Left ventricle myocardium inferior (tissue), 1 donor: ENCODE measurements around the gene CPEB4. TPM values are rescaled to one million over a fixed set of nuclear protein-coding genes. Genes with fewer than 3 reads are reported as not detected.

ENCODE experiments used
- DNase-seq: peaks from one replicate; pipeline ENCODE4 v3.0.0-alpha.2; 2020
- H3K27ac ChIP-seq: fragments of 200-600 bp; replicated peaks from 2 replicates; pipeline ENCODE4 v1.8.0; 2021
- H3K27me3 ChIP-seq: fragments of 200-600 bp; 2 replicates; pipeline ENCODE4 v1.8.0; 2021; ENCODE audit warnings: low read depth
- H3K36me3 ChIP-seq: fragments of 200-600 bp; 2 replicates; pipeline ENCODE4 v1.8.0; 2021
- H3K4me1 ChIP-seq: fragments of 200-600 bp; 2 replicates; pipeline ENCODE4 v1.8.0; 2021
- H3K4me3 ChIP-seq: fragments of 200-600 bp; 2 replicates; pipeline ENCODE4 v1.8.0; 2021; ENCODE audit warnings: mild to moderate bottlenecking, moderate library complexity
- H3K9me3 ChIP-seq: fragments of 200-600 bp; replicated peaks from 2 replicates; pipeline ENCODE4 v1.8.0; 2021
- intact Hi-C: fragments of 100-400 bp; cut with micrococcal nuclease; formaldehyde crosslinking; loops from one replicate; pipeline ENCODE4 v1.11.0; 2022
- total RNA-seq: library from RNA; stranded (reverse); fragmentation: NEBNext Ultra II Directional; extraction: Animal tissue kit (Norgen Biotek cat#: 25700); gene quantifications from one replicate; pipeline ENCODE4 v1.2.1, GENCODE V29; 2021
- TF ChIP-seq, protein P1 (sequence below): fragments of 200-600 bp; IDR thresholded peaks from 2 replicates; pipeline ENCODE4 v1.8.0; 2021; ENCODE audit warnings: antibody characterized with exemption, mild to moderate bottlenecking, borderline replicate concordance
- donor health status: DM: no; HTN: yes; CAD: no; lungs with severe emphysema.

Gene CPEB4
- total RNA-seq, 1 donor from 2014 or later = 136 TPM

DNA sequence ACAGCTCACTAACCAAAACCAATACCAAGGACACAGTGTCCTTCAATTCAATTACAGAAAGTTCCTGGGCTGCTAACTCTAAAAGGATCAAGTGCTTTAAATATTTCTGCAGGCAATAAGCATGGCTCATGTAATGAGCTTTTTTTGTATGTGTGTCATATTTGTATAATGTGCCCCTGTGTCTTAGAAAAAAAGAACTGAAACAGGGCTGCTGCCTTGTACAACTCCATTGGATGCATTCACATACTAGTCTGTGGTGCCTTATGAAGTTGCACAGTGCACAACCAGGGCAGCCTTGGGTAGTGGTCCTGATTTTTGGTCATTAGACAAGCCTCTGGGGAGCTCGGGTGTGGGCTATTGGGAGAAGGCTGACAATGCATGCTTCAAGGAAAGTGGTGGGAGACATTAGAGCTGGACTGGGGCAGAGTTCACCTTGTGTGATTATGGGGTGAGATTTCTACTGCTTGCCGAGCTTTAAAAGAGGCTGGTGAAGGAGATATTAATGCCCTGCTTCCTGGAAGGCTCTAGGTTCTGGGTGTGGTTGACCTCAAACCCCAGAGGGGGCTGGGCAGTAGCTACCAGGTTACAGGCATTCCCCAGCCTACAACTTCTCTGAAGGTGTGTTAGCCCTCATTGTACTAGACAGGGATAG lies 3.6 kb upstream of the CPEB4 start:
- Histone ChIP-seq H3K4me3 (no peak overlapping the region), H3K27me3 (no peaks in the 10 kb centered on the region), H3K4me1 (peaks cover 41% of the 10 kb centered on the region), H3K9me3 (no peaks in the 10 kb centered on the region), H3K27ac (peak overlapping the region; percentile 31), H3K36me3 (no peaks in the 10 kb centered on the region)
- TF ChIP-seq, protein P1, sequence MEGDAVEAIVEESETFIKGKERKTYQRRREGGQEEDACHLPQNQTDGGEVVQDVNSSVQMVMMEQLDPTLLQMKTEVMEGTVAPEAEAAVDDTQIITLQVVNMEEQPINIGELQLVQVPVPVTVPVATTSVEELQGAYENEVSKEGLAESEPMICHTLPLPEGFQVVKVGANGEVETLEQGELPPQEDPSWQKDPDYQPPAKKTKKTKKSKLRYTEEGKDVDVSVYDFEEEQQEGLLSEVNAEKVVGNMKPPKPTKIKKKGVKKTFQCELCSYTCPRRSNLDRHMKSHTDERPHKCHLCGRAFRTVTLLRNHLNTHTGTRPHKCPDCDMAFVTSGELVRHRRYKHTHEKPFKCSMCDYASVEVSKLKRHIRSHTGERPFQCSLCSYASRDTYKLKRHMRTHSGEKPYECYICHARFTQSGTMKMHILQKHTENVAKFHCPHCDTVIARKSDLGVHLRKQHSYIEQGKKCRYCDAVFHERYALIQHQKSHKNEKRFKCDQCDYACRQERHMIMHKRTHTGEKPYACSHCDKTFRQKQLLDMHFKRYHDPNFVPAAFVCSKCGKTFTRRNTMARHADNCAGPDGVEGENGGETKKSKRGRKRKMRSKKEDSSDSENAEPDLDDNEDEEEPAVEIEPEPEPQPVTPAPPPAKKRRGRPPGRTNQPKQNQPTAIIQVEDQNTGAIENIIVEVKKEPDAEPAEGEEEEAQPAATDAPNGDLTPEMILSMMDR = no peak
- no peak for DNase-seq
- intact Hi-C loops = no loop called here

DNA sequence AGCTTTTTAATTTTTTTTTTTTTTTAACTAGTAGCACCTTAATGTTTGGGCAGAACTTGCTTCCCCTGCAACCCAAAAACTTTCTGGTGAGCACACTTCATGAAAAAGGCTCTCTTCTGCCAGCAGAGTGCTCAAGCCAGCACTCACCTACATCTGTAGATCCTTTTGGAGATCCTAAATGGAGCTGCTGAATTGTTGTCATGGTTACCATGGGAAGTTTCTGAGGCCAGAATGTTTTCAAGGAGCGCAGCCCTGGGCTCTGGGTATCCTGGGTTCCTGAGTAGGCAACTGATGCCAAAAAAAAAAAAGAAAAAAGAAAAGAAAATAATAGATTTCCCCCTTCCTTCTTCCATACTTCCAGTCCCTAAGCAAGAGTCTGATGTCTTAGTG lies 3.1 kb upstream of the CPEB4 start:
- Histone ChIP-seq H3K36me3 (peaks cover 4% of the 10 kb centered on the region), H3K4me3 (no peak overlapping the region), H3K27ac (peak overlapping the region; percentile 41), H3K4me1 (peaks cover 45% of the 10 kb centered on the region), H3K9me3 (no peaks in the 10 kb centered on the region), H3K27me3 (no peaks in the 10 kb centered on the region)
- intact Hi-C loops = no loop called here
- TF ChIP-seq, protein P1 = no peak
- DNase-seq = no peak

DNA sequence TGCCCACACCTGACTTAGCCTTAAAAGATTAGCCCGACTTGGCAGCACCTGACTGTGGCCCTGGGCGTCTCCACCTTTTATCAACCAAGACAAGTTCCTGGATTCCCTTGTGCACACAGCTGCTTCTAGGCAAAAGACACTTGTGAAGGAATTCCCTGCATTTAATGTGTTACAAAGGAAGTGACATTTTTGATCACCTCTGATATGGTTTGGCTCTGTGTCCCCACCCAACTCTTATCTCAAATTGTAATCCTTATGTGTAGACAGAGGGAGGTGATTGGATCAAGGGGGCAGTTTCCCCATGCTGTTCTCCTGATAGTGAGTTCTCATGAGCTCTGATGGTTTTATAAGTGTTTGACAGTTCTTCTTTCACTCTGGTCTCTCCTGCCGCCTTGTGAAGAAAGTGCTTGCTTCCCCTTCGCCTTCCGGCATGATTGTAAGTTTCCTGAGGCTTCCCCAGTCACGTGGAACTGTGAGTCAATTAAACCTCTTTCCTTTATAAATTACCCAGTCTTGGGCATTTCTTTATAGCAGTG lies 2.6 kb upstream of the CPEB4 start:
- H3K9me3 ChIP-seq = no peaks in the 10 kb centered on the region
- H3K27me3 ChIP-seq = no peaks in the 10 kb centered on the region
- no peak for DNase-seq
- no peak overlapping the region for H3K4me3 ChIP-seq
- TF ChIP-seq, protein P1 = peak; percentile 3
- intact Hi-C loops = no loop called here
- H3K4me1 ChIP-seq = peaks cover 50% of the 10 kb centered on the region
- H3K36me3 ChIP-seq = peaks cover 4% of the 10 kb centered on the region
- H3K27ac ChIP-seq = peak overlapping the region; percentile 41

DNA sequence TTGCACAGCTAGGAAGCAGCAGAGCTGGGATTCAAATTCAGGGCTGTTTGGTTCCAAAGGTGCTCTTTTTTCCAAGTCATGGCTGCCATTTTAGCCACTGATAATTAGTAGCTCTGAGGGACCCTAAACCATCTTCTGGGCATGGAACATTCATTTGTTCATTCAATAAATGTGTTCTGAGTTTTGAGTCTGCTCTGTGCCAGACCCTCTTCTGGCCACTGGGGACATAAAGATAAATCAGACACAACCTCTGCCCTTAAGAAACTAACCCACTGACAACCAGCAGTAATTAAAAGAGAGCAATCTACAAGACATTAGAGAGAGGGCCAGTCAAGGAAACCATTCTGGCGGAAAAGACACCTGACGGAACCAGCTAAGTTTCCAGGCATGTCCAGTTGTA lies 2.0 kb upstream of the CPEB4 start:
- Histone ChIP-seq H3K4me1 (peaks cover 54% of the 10 kb centered on the region), H3K27ac (peak overlapping the region; percentile 41)

DNA sequence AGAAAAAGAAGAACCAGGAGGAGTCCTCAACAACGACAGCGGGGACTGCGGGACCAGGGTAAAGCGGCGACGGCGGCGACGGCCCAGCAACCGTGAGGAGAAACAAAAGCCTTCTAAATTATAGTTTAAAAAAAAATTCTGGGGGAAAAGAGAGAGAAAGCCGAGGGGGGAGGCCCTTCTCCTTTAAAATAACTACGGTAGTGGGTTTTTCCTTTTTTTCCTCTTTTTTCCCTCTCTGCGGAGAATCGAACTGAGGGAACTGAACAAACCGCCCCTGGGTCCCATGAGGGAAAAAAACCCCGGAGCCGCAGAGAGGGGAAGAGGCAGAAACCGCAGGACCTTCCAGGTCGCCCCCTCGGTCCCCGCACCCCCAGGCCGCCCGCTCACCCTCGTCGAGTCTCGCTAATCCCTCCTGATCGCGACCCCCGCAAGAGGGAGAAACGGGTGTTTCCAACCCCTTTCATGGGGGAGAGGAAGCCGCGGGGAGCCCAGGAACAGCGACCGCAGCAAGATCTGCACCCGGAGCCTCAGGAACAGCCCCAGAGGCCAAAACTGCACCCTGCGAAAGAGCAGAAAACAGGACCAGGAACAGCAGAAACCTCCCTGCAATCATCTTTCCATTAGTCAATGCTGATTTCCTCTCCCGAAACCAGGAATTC lies 453 bp downstream of the CPEB4 start:
- H3K9me3 ChIP-seq = no peaks in the 10 kb centered on the region
- H3K27me3 ChIP-seq = no peaks in the 10 kb centered on the region
- intact Hi-C loops = no loop called here
- H3K4me3 ChIP-seq = peak overlapping the region; percentile 90
- TF ChIP-seq, protein P1 = no peak
- no peak for DNase-seq
- peaks cover 74% of the 10 kb centered on the region for H3K4me1 ChIP-seq
- H3K27ac ChIP-seq = peak overlapping the region; percentile 91
- H3K36me3 ChIP-seq = peaks cover 6% of the 10 kb centered on the region

More for the DNA sequence above, 2.0 kb upstream of the CPEB4 start:
- H3K4me3 ChIP-seq = no peak overlapping the region
- peaks cover 4% of the 10 kb centered on the region for H3K36me3 ChIP-seq
- intact Hi-C loops = no loop called here
- no peaks in the 10 kb centered on the region for H3K27me3 ChIP-seq
- DNase-seq = no peak
- TF ChIP-seq, protein P1 = no peak
- no peaks in the 10 kb centered on the region for H3K9me3 ChIP-seq
